Stimulated activated CD8-positive, alpha-beta memory T cell treated with anti-CD3 and anti-CD28 coated beads, Interleukin-12 subunit alpha, Interleukin-12 subunit beta, amount 100 ng/mL, for 24 hours (primary cell): ENCODE data around the gene LYPD5.

Source experiments
- DNase-seq: peaks from one replicate; pipeline ENCODE4 v3.0.0-alpha.2; 2020; ENCODE audit errors: extremely low read depth

Gene LYPD5

GRCh38 chr19:43752287-43752875 is 49.9 kb downstream of the LYPD5 start:
- DNase-seq = no peak

DNA sequence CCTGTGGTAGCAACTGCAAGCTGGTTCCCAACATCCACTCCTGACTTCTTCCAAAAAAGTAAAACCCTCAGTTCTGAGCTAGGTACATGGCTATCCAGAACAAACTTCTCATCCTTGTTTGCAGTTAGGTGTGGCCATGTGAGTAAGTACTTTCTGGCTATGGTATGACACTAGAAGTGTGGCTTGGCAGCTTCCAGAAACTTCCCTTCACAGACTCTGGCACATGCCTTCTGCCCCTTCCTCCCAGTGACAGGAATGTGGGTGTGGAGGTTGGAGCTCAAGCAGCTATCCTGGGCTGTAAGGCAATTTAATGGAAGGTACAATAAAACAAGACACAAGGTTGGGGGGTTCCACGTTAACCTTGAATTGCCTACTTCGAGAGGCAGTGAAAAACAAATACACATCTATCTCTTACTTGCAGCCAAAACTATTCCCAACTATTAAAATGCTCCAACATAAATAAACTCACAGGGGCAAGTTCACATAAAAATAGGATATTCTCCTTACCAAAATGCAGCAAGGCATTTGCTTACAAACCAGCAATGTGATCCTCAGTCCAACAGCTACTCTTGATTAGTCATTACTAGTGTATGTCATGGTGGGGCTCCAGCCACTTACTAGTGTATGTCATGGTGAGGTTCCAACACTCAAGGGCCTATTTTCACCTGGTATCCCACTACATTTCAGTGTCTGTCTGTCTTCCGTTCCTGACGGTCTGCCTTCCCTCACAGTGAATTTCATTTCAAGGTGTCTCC is 50.6 kb downstream of the LYPD5 start:
- DNase-seq = no peak

DNA sequence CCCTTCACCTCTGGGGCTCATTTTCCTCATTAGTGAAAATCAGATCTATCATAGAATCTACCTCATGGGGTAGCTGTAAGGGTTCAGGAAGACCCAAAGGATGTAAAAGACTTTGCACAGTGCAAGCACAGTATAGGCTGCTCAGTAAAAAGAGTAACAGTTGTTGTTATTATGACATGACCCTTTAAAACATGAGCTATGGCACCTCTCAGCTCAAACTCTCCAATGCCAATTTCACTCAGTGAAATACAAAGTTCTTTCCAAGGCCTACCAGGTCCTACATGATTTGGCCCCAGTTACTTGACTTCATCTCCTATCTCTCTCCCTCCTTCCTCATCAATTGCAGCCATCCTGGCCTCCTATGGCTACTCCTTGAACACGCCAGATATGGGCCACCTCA is 52.3 kb downstream of the LYPD5 start:
- no peak for DNase-seq

DNA sequence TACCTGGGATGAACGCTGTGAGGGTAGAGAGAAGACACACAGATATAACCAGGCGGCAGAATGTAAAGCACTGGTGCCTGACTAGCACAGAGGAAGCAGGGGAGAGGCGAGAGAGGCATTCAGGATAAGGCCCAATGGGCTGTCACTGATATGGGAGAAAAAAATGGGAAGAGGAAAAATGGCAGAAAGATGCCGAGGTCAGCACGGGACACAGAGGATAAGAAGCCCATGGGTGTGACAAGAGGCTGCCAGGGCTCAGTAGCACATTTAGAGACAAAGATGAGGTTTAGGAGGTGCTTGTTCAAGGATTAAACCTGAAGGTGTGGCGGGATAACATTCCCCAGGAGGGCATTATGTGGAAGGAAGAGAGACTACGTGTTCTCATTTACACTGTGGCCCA is 53.1 kb downstream of the LYPD5 start:
- DNase-seq = no peak

DNA sequence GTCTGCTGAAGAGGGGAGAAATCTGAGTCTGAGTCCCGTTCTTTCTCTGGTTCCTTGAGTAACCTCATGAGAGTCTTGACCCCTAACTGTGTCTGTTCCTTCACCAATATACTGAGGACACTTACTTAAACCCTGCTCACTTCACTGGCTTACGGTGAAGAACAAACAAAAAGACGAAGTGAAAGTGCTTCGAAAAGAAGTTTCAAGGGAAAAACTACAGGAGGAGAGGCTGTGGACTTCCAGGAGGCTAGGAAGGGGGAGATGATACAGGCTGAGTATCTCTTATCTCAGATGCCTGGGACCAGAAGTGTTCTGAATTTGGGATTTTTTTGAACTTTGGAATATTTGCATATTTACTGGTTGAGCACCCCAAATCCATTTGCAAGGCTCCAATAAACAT is 53.6 kb downstream of the LYPD5 start:
- no peak for DNase-seq

GRCh38 chr19:43748205-43748594 is 54.0 kb downstream of the LYPD5 start:
- no peak for DNase-seq

DNA sequence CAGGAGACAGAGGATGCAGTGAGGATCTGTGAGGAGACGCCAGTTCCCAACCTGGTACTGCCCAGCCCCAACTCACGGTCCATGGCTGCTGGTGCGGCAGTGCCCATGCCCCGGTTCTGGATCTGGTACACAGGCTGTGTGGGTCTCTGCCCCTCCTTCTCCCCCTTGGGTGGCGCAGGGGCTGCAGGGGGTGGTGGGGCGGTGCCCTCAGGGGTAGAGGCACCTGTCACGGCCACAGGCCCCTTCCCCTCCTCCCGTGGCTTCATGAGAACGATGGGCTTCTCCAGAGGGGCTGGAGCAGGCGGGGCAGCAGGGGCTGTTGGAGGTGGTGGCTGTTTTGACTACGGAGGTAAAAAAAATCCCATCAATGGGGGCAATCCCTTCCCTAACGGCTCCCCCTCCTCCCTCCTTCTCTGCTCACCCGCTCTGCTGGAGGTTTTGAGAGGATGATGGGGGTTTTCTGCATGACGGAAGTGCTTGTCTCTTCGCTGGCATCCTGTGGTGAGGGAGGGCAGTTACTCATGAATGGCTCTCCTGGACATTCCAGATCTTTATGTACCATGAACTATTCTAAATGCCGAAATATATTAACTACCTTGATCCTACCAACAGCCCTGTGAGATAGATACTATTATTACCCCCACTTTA is 54.6 kb downstream of the LYPD5 start:
- no peak for DNase-seq
